ENCODE results near the gene HBE1.

- TF ChIP-seq CTCF (IDR thresholded peaks at IDR 0.05) (no peak), POLR2AphosphoS5 (IDR thresholded peaks at IDR 0.05) (no peak), EP300 (IDR thresholded peaks at IDR 0.05) (no peak)
Measured at GRCh38 chr11:5224538-5225479, 44.9 kb downstream of the HBE1 start.

Data from sigmoid colon (tissue), 4 donors.